GM21381 (cell line): Measurements from ENCODE around the gene GRID1.

ENCODE experiments used
- ATAC-seq: cut with Tn5 transposase; IDR thresholded peaks from one replicate; pipeline ENCODE4 v1.9.1; 2021; ENCODE audit warnings: mild to moderate bottlenecking, moderate library complexity; ENCODE audit not compliant: unreplicated experiment

Gene GRID1

GRCh38 chr10:86218160-86218559, 148.4 kb downstream of the GRID1 start:
- ATAC-seq = no peak

DNA sequence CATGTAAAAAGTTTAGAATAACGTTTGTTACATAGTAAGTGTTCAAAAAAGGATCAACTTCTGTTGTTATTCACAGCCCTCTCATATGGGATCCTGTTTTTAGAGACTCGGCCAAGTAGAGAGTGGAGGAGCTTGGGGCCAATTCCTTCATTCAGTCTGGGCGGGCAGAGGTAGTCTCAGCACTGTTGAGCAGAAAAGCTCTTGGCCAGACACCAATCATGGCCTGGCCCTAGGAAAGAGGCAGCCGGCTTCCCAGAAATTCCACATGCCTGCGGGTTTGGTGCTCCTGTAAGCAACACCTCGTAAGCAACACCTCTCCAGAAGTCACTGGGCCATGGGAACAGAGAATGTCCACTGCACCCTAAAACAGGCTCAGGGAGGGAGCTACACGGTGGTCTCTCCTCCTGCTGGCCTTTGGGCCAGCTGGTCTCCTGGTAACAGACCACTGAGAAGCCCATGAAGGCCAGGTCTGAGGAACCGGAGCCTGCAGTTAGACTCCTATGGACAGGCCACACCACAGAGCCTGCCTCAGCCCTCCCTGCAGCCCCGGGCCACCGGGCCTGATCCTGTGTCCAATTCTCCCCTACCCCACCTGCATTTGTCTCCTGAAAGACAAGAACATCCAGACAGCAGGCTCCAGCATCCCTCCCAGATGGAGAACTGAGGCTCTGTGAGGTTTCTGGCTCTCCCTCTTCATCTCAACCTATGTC, 149.1 kb downstream of the GRID1 start:
- ATAC-seq = no peak

GRCh38 chr10:86216886-86217285, 149.7 kb downstream of the GRID1 start:
- ATAC-seq = no peak

GRCh38 chr10:86215712-86216111, 150.9 kb downstream of the GRID1 start:
- ATAC-seq = no peak

DNA sequence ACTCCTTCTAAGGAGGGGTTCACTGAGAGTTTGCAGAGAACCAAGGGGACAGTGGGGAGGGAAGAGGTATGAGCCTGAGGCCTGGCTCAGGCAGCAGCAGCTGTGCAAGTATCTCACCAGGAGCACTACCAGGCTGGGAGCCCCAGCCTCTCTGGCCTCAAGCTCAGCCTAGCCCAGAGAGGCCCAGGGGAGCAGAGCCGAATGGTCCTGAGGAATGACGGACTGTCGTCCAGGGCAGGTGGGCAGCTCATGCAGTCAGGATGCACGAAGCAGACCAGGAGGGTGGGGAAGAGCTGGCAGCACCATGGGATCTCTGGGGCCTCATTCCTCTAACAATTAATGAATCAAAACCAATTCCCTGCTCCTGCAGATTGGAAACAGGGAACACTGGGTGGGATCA, 151.5 kb downstream of the GRID1 start:
- no peak for ATAC-seq

DNA sequence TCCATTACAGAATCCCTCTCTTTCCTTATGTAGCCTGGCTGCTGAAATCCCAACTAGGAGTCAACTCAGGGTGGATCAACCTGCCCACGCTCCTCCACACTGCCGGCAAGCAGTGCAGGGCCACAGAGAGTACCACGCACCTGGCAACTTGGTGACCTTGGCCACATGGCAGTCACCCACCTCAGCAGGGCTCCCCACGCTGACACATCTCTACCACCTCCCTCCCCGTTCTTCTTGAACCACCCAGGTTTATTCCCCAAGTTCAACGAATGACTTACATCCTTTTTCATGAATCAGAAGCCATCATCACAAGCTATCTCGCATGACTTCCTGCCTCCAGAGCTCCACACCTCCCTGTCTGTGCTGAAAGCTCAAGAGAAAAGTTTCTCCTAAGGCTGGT, 153.4 kb downstream of the GRID1 start:
- no peak for ATAC-seq

DNA sequence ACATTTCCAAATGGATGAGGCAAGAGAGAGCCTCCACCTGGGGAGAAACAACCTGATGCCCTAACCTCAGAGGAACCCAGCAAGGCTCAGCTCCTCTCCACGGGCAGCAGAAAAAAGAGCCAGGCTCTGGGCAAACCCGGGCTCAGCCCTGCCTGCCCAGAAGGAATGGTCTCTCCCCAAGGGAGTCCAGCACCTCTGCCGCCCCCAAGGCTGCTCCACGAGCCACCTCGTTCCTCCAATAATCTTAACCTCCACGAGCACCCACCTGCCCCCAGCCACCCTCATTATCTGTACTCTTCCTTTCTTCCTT, 154.2 kb downstream of the GRID1 start:
- no peak for ATAC-seq

DNA sequence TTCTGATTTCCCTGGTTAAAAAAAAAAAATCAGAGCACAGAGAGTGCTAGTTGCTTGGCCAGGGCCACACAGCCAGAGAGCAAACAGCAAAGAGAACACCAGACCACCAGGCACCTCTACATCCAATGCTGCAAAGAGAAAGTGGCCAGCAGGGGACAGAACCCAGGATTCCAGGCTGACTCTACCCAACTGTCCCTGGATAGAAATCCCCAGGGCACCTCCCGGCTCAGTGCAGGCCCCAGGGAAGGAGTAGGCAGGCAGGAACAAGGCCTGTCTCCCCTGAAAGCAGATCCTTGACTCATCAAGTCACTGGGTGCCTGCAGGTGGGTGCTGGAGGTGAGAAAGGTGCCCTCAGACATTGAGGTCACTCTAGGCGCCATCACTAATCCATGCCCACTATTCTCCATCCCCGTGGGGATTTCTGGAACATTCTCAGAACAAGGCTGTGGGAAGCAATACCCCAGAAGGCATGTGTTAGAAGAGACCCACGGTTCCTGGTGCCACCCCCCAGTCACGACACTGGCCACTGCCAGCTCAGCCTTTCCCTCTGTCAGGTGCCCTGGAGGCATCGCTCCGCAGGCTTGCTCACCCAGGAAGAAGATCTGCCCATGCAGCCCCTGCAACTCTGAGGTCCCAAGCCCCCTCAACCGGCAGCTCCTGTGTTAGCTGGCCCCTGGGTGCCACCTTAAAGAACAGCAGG, 154.8 kb downstream of the GRID1 start:
- ATAC-seq = no peak

DNA sequence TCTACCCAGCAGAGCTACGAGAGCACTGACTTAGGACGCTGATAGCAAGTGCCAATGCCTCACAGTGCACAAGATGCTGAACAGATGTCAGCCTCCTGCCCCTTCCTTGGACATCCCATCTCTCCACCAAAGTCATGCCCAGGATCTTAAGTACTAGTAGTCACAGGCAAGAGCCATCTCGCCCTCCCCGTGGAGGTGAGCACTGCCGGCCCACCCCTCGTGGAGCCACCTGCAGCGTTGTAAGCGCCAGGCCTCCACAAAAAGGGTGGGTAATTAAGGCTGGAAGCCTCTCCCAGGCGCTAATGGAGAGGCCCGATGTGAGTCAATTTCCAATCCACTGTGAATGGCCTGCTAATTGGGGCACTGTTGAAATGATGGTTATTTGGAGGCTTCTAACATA, 156.2 kb downstream of the GRID1 start:
- ATAC-seq = no peak

DNA sequence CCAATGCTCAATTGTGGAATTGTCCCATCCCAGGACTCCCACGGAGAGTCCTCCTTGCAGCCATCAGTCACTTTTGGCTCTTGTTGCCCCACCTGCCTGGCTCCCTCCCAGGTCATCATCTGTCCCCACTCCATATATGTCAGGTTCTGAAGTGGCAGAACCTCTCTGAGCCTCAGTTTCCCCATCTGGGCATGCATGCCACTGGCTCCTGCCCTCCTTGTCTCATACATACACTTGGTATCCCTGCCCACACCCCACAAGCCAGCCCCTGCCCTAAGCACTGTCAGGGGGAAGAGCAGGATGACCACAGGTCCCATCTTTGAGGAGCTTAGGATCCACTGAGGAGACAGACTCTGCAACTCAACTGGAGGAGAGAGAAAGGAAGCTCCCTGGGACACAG, 156.9 kb downstream of the GRID1 start:
- no peak for ATAC-seq

DNA sequence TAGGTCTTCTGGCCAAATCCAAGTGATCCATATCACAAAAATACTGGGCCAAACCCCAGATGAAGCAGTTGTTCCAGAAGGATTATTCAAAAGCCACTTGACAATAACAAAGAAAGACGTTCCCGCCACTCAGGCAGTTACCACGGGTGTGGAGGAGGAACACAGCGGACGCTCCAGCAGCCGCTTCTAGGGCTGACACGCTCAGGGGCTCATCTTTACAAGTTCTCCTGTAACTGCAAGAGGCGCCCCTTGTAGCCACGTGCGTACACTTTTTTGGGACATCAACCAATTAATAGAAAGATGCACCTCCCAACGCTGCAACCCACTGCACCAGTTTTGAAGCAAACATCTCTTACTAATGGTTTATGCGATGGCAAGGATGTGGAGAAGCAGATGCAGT, 159.4 kb downstream of the GRID1 start:
- no peak for ATAC-seq

GRCh38 chr10:86206240-86206579, 160.4 kb downstream of the GRID1 start:
- ATAC-seq = no peak

DNA sequence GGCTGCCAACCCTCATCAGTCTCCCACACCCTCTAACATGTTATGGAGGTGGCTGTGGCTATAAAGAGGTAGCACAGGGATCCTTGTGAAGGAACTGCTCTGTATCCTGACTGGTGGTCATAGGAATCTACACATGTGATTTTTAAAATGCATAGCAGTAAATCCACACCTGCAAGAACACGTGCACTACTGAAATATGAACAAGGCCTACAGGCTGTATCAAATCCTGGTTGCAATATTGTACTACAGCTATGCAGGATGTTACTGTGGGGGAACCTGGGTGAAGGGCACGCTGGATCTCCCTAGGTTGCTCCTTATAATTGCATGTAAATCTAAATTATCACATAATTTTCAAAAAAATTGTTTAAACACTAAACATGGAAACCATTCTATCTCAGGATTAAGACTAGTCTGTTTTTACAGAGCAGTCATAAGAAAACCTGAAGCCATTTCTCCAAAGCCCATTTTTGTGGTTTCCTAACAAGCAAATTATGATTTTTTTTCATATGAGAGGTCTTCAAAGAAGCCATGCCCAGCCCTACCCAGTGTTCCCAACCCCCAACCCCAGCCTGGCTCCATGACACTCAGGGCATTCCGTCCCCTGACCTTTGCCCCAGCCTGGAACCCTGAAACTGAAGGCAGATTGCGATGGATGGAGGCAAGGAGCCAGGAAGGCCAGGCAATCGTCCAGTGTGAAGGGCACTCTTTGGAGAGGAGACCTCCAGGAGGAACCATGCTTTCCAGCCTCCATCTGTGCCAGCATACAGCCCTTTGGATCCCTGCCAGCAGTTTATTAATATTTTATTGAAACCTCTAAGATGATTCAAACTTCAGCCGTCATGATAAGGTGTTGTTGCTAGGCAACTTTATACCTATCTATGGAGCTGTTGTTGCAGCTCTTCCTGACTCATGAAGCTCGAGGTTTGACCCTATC, 161.0 kb downstream of the GRID1 start:
- no peak for ATAC-seq

DNA sequence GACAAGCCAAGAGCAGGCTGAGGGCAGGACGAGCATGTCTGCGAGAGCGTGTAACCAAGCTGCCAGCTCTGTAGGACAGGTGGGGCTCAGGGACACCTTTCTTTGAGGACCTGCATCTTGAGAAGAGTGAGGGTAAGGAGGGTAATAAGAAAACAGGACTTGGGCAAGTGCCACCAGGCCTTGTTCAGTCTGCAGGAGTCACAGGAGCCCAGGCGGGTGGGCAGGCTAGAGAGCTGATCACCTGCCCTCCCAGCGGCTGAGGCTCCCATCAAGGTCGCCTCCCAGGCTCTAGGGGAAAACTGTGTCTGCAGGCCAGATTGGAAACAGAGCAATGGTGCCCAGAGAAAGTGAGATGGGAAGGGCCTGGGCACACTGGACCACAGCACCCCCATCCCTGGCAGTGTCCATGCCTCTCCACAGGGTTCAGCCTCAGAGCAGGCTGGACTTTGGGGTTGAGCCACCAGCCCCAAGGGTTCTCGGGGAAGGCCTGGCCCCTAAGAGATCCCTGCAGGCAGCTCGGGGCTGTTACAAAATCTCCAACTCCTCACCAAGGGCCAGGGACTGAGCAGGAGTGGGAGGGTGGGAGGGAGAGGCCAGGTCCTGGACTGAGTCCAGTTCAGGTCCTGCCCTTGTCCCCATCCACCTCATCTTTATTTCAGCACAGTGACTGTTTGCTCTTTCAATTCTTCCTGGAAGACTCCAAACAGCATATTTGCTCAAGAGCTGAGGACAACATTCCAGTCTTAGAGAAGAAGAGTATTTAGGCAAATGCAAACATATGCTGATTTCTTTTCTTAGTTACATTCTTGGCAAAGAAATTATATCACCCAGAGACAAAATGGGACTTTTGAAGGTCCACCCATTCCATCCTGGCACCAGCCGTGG, 161.9 kb downstream of the GRID1 start:
- ATAC-seq = no peak

DNA sequence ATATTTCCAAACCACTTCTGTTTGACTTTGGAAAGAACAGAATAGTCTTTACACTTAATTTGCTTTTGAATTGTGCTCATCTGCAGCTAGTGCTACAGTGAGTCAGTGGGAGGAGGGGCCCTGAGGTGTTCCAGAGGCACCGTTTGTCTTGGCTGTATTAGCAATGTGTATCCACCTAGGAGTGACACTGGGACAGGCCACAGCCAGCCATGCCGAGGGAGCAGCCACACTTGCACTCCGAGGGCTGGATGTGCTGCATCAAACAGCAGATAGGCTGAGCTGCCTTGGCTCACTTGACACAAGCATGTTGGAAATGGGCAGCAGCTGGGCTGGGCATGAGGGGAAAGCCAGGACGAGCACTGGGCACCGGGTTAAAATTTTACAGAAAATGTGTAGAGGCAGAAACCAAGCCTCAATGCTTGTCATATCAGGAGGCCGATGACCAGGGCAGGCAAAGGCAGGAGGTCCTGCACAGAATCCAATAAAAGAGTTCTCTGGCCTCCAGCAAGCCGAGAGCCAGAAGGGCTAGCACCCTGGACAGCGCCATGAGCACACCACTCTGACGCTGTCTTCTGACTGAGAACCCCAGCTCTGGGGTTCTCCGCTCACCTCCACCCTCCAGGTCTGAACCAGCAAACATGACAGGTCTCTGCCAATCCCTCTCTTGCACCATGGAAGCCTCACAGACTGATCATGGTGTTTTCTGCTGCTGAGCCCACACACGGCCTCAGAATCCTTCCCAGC, 163.3 kb downstream of the GRID1 start:
- no peak for ATAC-seq

- no peak for ATAC-seq
These were observed 164.3 kb downstream of the GRID1 start for GRCh38 chr10:86202226-86202735.

DNA sequence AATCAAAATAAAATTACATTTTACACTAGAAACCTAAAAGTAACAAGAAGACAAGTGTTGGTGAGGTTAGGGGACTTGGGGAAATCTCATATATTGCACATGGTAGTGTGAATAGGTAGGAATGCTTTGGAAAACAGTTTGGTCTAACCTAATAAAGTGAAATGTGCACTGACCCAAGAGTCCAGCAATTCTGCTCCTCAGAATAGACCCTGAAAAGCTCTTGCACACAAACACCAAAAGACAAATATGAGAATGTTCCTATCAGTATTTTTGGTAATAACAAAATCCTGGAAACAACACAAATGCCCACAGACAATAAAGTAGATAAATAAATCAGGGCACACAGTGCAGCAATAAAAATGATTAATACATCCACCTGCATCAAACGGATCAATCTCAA, 165.7 kb downstream of the GRID1 start:
- ATAC-seq = no peak

DNA sequence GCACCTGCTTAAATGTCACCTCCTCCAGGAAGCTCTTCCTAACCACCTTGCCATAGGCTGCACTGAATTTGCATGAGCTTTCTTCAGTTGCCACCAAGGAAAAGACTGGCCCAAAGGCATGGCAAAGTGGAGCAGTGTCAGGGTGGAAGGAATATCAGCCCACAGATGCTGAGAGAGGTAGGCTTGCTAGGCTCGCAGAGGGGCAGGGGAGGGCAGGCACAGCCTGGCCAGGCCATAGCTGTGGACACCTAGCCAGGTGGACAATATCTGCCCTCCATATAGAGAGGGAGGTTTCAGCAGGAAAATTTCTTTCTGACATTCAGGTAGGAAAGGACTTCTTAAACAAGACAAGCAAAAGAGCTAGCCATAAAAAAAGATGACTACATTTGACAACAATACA, 166.3 kb downstream of the GRID1 start:
- no peak for ATAC-seq

DNA sequence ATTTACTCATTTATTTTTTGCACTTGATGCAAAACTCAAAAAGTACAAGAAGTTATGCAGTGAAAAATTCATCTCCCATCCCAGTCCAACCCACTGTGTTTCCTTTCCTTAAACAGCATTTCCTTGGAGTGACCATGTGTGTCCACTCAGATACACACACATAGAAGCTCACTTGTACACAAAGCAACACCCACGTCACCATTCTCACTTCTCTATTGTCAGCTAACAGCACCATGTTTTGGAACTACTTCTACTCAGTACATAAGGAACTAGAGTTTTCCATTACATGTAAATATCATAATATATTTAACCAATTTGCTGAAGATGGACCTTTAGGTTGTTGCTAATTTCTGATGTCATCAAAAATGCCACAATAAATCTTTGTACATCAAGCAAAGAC, 167.6 kb downstream of the GRID1 start:
- ATAC-seq = no peak

GRCh38 chr10:86198271-86198670, 168.3 kb downstream of the GRID1 start:
- no peak for ATAC-seq
